CD14-positive monocyte (primary cell): ENCODE data around the gene CISH. TPM values are rescaled to one million over a fixed set of nuclear protein-coding genes. Genes with fewer than 3 reads are reported as not detected.

Experiments used
- DNase-seq, 3 donors: peaks; one replicate each; pipeline ENCODE4 v3.0.0-alpha.2; 2011 to 2022
- H2AFZ ChIP-seq: 2 replicates; pipeline ENCODE4 v1.6.0; 2012; ENCODE audit warnings: mild to moderate bottlenecking, low read depth, low read length, inconsistent platforms; ENCODE audit not compliant: insufficient read depth, poor library complexity, severe bottlenecking
- H3K27ac ChIP-seq, 2 donors: 1 replicate in 1 of 2; 2 replicates in 1 of 2; pipeline ENCODE4 v1.5.1; 2012 to 2013; ENCODE audit warnings: low read length in 2 of 2, control low read depth in 1 of 2, inconsistent platforms in 1 of 2, low read depth in 1 of 2, mild to moderate bottlenecking in 1 of 2
- H3K27me3 ChIP-seq, 2 donors: one replicate each; pipeline versions ENCODE4 v1.6.0 to v1.6.1; 2011 to 2013; ENCODE audit warnings: low read length in 2 of 2; ENCODE audit not compliant: control insufficient read depth in 2 of 2, insufficient read depth in 2 of 2
- H3K36me3 ChIP-seq, 2 donors: replicated peaks in 1 of 2; 1 replicate in 1 of 2; 2 replicates in 1 of 2; pipeline versions ENCODE4 v1.5.1 to v1.6.1; 2012 to 2013; ENCODE audit warnings: low read length in 2 of 2, control low read depth in 1 of 2, inconsistent platforms in 1 of 2, mild to moderate bottlenecking in 1 of 2; ENCODE audit not compliant: insufficient read depth in 2 of 2, control insufficient read depth in 1 of 2
- H3K4me1 ChIP-seq, 2 donors: 1 replicate in 1 of 2; 2 replicates in 1 of 2; pipeline versions ENCODE4 v1.5.1 to v1.6.1; 2012 to 2013; ENCODE audit warnings: low read length in 2 of 2, control low read depth in 1 of 2, inconsistent platforms in 1 of 2, mild to moderate bottlenecking in 1 of 2, moderate library complexity in 1 of 2; ENCODE audit not compliant: insufficient read depth in 2 of 2, control insufficient read depth in 1 of 2
- H3K4me2 ChIP-seq: replicated peaks from 2 replicates; pipeline ENCODE3; 2012; ENCODE audit warnings: low read length, moderate library complexity, mild to moderate bottlenecking; ENCODE audit not compliant: poor library complexity, severe bottlenecking; ENCODE audit errors: extremely low read depth
- H3K4me3 ChIP-seq, 3 experiments: fragments of 200-600 bp in 1 of 3; sonication (generic) in 1 of 3; replicated peaks in 1 of 3; 1 replicate in 2 of 3; 2 replicates in 1 of 3; pipeline ENCODE4 v1.5.1; 2011 to 2013; ENCODE audit warnings: low read length in 3 of 3, mild to moderate bottlenecking in 3 of 3, control low read depth in 2 of 3, low read depth in 2 of 3, inconsistent platforms in 1 of 3, moderate library complexity in 1 of 3
- H3K79me2 ChIP-seq: 2 replicates; pipeline ENCODE4 v1.6.0; 2012; ENCODE audit warnings: mild to moderate bottlenecking, control low read depth, inconsistent platforms, low read length, moderate library complexity; ENCODE audit not compliant: insufficient read depth
- H3K9ac ChIP-seq: 2 replicates; pipeline ENCODE4 v1.6.0; 2017; ENCODE audit warnings: low read length, mild to moderate bottlenecking; ENCODE audit not compliant: insufficient read depth, poor library complexity, severe bottlenecking
- H3K9me3 ChIP-seq, 2 donors: replicated peaks in 1 of 2; 1 replicate in 1 of 2; 2 replicates in 1 of 2; pipeline versions ENCODE4 v1.5.1 to v1.6.1; 2012 to 2013; ENCODE audit warnings: low read length in 2 of 2, control low read depth in 1 of 2; ENCODE audit not compliant: control insufficient read depth in 1 of 2, insufficient read depth in 1 of 2
- H4K20me1 ChIP-seq: 2 replicates; pipeline ENCODE4 v1.6.0; 2012; ENCODE audit warnings: mild to moderate bottlenecking, low read length, control low read depth, moderate library complexity; ENCODE audit not compliant: insufficient read depth
- H3K27ac Mint-ChIP-seq, 7 donors: one replicate each; pipeline ENCODE4 v1.8.0; 2020; ENCODE audit warnings: mild to moderate bottlenecking in 7 of 7, mixed read lengths in 7 of 7, moderate library complexity in 6 of 7, inconsistent platforms in 2 of 7
- H3K27me3 Mint-ChIP-seq, 3 donors: one replicate each; pipeline ENCODE4 v1.8.0; 2021 to 2022; ENCODE audit warnings: low read depth in 3 of 3, mild to moderate bottlenecking in 3 of 3, mixed read lengths in 3 of 3, moderate library complexity in 3 of 3, inconsistent platforms in 1 of 3
- H3K36me3 Mint-ChIP-seq, 2 donors: one replicate each; pipeline ENCODE4 v1.8.0; 2020; ENCODE audit warnings: mixed read lengths in 2 of 2, inconsistent platforms in 1 of 2, mild to moderate bottlenecking in 1 of 2
- H3K4me1 Mint-ChIP-seq: one replicate; pipeline ENCODE4 v1.8.0; 2020; ENCODE audit warnings: mild to moderate bottlenecking, mixed read lengths
- H3K4me3 Mint-ChIP-seq, 2 donors: one replicate each; pipeline ENCODE4 v1.8.0; 2020; ENCODE audit warnings: mild to moderate bottlenecking in 2 of 2, mixed read lengths in 2 of 2, moderate library complexity in 1 of 2
- H3K9me3 Mint-ChIP-seq, 7 donors: one replicate each; pipeline ENCODE4 v1.8.0; 2020 to 2022; ENCODE audit warnings: mixed read lengths in 7 of 7, mild to moderate bottlenecking in 6 of 7, moderate library complexity in 6 of 7, inconsistent platforms in 2 of 7
- WGBS: methylation state at CpG from one replicate; pipeline ENCODE4 v1.1.5; 2013; ENCODE audit warnings: missing lambda C conversion rate; ENCODE audit not compliant: insufficient coverage; 5-methylcytosine and 5-hydroxymethylcytosine counted together
- intact Hi-C, 2 donors: fragments of 100-400 bp; cut with micrococcal nuclease; formaldehyde crosslinking; loops; one replicate each; pipeline versions ENCODE4 v1.15.0 to v1.15.1; 2023
- polyA plus RNA-seq, 3 donors: library from polyadenylated mRNA; depleted of rRNA in 1 of 3; unstranded in 2 of 3; stranded (reverse) in 1 of 3; fragments of 300-500 nt in 2 of 3; fragments of >200 nt in 1 of 3; fragmentation: Illumina TruSeq in 2 of 3; gene quantifications; 1 replicate in 2 of 3; 2 replicates in 1 of 3; pipeline ENCODE4 v1.2.3, GENCODE V29; 2012 to 2021
- TF ChIP-seq, protein P1 (sequence below): fragments of 200-600 bp; IDR thresholded peaks from one replicate; pipeline ENCODE4 v1.8.0; 2022; ENCODE audit warnings: antibody characterized with exemption, mild to moderate bottlenecking

The CISH gene
- polyA plus RNA-seq, 3 donors: 2.9 to 20.1 (median 6.2) TPM

DNA sequence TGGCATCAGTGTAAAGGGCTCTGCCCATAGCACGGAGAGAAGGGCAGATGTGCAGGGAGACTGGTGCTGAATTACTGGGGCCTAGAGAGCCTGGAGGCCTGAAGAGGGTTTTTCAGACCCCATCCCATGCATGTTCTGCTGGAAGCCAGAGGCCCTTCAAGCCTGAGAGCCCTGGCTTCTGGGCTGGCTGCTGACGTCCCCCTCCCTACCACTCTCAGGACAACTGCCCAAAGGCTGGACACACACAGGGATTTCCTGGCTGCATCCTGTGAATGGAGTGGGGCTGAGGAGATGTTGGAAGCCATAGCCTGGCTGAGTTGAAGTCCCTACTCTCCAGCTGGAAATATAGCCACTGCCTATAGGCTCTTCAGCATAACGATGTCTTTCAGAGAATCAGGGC is 46.2 kb upstream of the CISH start:
- no peak overlapping the region for H3K27ac ChIP-seq
- peaks cover 14 to 24% of the 10 kb centered on the region in 2 donors for H3K4me1 ChIP-seq
- H2AFZ ChIP-seq: no peak overlapping the region
- no peaks in the 10 kb centered on the region for H3K9me3 ChIP-seq
- no peaks in the 10 kb centered on the region for H3K79me2 ChIP-seq
- Mint-ChIP-seq H3K4me1 (peaks cover 35% of the 10 kb centered on the region), H3K36me3 (no peaks in the 10 kb centered on the region), H3K27me3 (peaks cover 2 to 9% (median 5%) of the 10 kb centered on the region in 3 donors), H3K4me3 (no peak overlapping the region), H3K27ac (no peak overlapping the region), H3K9me3 (no peaks in the 10 kb centered on the region)
- no peak overlapping the region for H3K4me2 ChIP-seq
- no peak overlapping the region for H3K4me3 ChIP-seq
- H3K36me3 ChIP-seq: no peaks in the 10 kb centered on the region
- H4K20me1 ChIP-seq: peaks cover 38% of the 10 kb centered on the region
- no peaks in the 10 kb centered on the region for H3K27me3 ChIP-seq
- TF ChIP-seq, protein P1, sequence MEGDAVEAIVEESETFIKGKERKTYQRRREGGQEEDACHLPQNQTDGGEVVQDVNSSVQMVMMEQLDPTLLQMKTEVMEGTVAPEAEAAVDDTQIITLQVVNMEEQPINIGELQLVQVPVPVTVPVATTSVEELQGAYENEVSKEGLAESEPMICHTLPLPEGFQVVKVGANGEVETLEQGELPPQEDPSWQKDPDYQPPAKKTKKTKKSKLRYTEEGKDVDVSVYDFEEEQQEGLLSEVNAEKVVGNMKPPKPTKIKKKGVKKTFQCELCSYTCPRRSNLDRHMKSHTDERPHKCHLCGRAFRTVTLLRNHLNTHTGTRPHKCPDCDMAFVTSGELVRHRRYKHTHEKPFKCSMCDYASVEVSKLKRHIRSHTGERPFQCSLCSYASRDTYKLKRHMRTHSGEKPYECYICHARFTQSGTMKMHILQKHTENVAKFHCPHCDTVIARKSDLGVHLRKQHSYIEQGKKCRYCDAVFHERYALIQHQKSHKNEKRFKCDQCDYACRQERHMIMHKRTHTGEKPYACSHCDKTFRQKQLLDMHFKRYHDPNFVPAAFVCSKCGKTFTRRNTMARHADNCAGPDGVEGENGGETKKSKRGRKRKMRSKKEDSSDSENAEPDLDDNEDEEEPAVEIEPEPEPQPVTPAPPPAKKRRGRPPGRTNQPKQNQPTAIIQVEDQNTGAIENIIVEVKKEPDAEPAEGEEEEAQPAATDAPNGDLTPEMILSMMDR: no peak
- WGBS: 100% methylated on average over 2 of the region's 3 CpGs
- no peak for DNase-seq
- intact Hi-C loops: loop anchor here in 1 of 2 donors (10.0 kb wide), 1 partner anchor 83 kb away; no protein-coding TSS in a partner anchor
- H3K9ac ChIP-seq: no peak overlapping the region

DNA sequence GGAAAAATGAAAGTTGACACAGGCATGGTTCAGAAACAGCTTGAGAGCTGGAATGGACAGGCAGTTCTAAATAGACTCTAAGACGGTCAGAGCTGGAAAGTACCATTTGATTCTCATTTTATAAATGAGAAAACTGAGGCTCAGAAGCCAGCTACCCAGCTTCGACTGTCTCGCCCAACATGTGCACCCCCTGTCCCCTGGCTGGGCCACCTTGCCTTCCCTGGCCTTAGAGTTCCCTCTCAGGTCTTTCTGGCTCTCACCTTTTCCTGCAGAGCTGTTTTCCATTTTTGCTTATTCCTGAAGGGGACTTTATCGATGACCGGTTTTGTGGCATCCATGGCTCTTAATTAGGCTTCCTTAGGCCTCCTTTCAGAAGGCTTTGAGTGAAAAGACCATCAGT is 45.8 kb upstream of the CISH start:
- Histone ChIP-seq H4K20me1 (peaks cover 42% of the 10 kb centered on the region), H3K4me1 (peaks cover 10 to 19% of the 10 kb centered on the region in 2 donors), H3K36me3 (no peaks in the 10 kb centered on the region), H3K27ac (no peak overlapping the region), H3K9ac (no peak overlapping the region), H3K79me2 (no peaks in the 10 kb centered on the region), H3K9me3 (no peaks in the 10 kb centered on the region), H3K27me3 (no peaks in the 10 kb centered on the region), H3K4me3 (no peak overlapping the region), H2AFZ (no peak overlapping the region), H3K4me2 (no peak overlapping the region)
- Mint-ChIP-seq H3K4me1 (peaks cover 31% of the 10 kb centered on the region), H3K27ac (no peak overlapping the region), H3K9me3 (no peaks in the 10 kb centered on the region), H3K4me3 (no peak overlapping the region), H3K36me3 (no peaks in the 10 kb centered on the region), H3K27me3 (peaks cover 2 to 10% (median 5%) of the 10 kb centered on the region in 3 donors)
- no peak for DNase-seq
- intact Hi-C loops: loop anchor here in 1 of 2 donors (10.0 kb wide), 1 partner anchor 83 kb away; no protein-coding TSS in a partner anchor
- TF ChIP-seq, protein P1: no peak
- 100% methylated on average over 5 of the region's 5 CpGs for WGBS
